Muscle of leg (tissue), 11 donors: ENCODE data around the gene CAPN11. TPM values are rescaled to one million over a fixed set of nuclear protein-coding genes. Genes with fewer than 3 reads are reported as not detected.

Experiments
- DNase-seq: peaks from one replicate; pipeline ENCODE4 v3.0.0; 2013
- H3K27ac ChIP-seq: one replicate; pipeline ENCODE4 v1.5.1; 2013; ENCODE audit warnings: mild to moderate bottlenecking, low read length, control low read depth
- H3K27me3 ChIP-seq: one replicate; pipeline ENCODE4 v1.6.1; 2013; ENCODE audit warnings: low read length; ENCODE audit not compliant: control insufficient read depth, insufficient read depth
- H3K36me3 ChIP-seq: one replicate; pipeline ENCODE4 v1.6.1; 2013; ENCODE audit warnings: low read length; ENCODE audit not compliant: control insufficient read depth, insufficient read depth
- H3K4me1 ChIP-seq: one replicate; pipeline ENCODE4 v1.6.1; 2013; ENCODE audit warnings: low read length; ENCODE audit not compliant: control insufficient read depth, insufficient read depth
- H3K4me3 ChIP-seq: one replicate; pipeline ENCODE4 v1.5.1; 2013; ENCODE audit warnings: low read length, control low read depth
- H3K9me3 ChIP-seq: replicated peaks from 2 replicates; pipeline ENCODE4 v1.6.1; 2013; ENCODE audit warnings: low read depth, low read length; ENCODE audit not compliant: control insufficient read depth
- WGBS: methylation state at CpG from one replicate; pipeline ENCODE4 v1.1.5; 2013; ENCODE audit warnings: missing lambda C conversion rate; ENCODE audit not compliant: insufficient coverage; 5-methylcytosine and 5-hydroxymethylcytosine counted together
- polyA plus RNA-seq, 8 donors: library from polyadenylated mRNA; unstranded; fragments of 120-200 nt; gene quantifications; one replicate each; pipeline versions ENCODE4 v1.2.1 to v1.2.3, GENCODE V29; 2013; ENCODE audit warnings: inconsistent platforms in 1 of 8, low replicate concordance in 1 of 8; ENCODE audit not compliant: insufficient read length in 8 of 8, insufficient read depth in 1 of 8
- total RNA-seq: library from RNA; stranded (reverse); fragments of 120-200 nt; gene quantifications from one replicate; pipeline ENCODE4 v1.2.4, GENCODE V29; 2013

Gene CAPN11
- total and polyA plus RNA-seq, 9 donors: 0.13 to 0.54 (median 0.28) TPM

DNA sequence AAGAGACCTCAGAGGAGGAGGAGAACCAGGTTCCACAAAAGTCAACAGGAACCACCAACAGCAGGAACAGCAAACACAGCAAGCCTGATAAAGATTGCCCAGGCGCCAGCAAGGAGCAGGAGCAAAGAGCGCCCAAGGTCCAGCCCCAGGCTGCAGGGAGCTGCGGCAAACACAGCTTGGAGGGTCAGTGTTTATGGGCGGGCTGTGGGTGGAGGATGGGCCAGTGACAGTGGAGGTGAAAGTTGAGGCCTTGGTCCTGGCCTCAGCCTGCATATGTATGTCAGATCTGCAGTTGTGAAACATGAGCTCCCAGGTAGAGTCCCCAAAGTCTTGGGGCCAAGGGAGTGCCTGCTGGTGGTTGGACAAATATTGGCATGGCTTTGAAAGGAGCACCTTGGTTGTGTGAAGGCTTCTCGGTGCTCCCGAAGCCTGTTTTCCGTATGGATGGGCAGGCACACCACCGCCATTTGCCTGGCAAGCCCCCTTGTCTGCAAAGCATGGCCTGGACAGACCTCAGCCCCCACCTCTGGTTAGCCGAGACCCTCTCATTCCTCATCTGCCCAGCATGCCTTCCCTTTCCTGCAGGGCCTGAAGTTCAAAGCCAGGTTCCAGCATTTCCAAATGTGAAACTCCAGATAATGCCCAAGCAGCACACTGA, 2.0 kb upstream of the CAPN11 start:
- Histone ChIP-seq H3K9me3 (no peaks in the 10 kb centered on the region), H3K36me3 (peaks cover 19% of the 10 kb centered on the region), H3K27me3 (no peaks in the 10 kb centered on the region), H3K27ac (no peak overlapping the region), H3K4me3 (no peak overlapping the region), H3K4me1 (peaks cover 2% of the 10 kb centered on the region)
- DNase-seq: no peak
- 68% methylated on average over 9 of the region's 9 CpGs for WGBS

- DNase-seq: no peak
- Histone ChIP-seq H3K36me3 (peaks cover 19% of the 10 kb centered on the region), H3K27me3 (no peaks in the 10 kb centered on the region), H3K4me3 (no peak overlapping the region), H3K9me3 (no peaks in the 10 kb centered on the region), H3K4me1 (no peaks in the 10 kb centered on the region), H3K27ac (no peak overlapping the region)
- WGBS: 83% methylated on average over 1 of the region's 11 CpGs
These were observed 1.5 kb upstream of the CAPN11 start for GRCh38 chr6:44157152-44157521.

DNA sequence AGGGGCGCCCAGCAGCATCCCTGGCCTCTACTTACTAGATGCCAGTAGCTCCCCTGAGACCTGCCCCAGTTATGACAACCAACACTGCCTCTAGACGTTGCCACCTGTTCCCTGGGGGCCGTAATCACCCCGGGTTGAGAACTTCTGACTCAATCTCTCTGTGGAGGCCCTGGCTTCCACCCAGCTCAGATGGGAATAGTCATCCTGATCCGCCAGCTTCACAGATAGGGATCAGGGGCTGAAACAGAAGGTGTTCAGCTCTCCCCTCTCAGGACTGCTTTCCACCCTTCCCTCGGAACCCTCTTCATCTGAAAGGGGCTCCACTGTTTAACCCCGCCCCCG, 3.3 kb downstream of the CAPN11 start:
- WGBS: 60% methylated on average over 5 of the region's 8 CpGs

DNA sequence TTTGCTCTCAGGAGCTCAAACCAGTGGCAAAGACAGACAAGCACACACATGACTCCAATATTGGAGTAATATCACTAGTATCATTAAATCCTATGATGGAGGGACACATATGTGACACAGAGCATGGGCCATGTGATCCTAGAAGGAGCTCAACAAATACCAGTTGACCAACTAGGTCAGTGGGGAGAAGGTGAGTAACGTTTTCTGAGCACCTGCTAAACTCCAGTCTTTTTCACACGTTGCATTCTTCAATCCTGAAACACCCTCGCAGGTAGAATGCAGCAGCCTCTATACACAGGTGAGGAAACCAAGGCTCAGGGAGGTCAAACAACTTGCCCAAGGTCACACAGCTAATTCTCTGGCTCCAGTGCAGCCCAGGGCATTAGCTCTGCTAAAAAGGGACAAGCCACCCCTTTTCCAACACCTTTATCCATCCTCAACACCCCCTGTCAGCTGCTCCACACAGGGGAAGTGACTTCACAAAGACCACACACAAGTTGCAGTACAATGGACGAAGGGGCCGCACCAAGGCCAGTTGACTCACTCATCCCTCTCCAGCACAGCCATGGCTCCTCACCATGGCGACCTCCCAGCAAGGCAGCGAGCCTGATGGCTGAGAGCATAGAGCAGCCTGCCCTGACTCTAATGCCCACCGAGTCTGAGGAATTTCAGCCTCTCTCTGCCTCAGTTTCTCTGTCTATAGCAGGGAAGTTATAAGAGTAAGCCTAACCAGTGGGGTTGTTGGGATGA, 4.4 kb downstream of the CAPN11 start:
- H3K9me3 ChIP-seq: no peaks in the 10 kb centered on the region
- no peaks in the 10 kb centered on the region for H3K4me1 ChIP-seq
- no peak overlapping the region for H3K27ac ChIP-seq
- peaks cover 5% of the 10 kb centered on the region for H3K27me3 ChIP-seq
- no peak overlapping the region for H3K4me3 ChIP-seq
- H3K36me3 ChIP-seq: no peaks in the 10 kb centered on the region
- 85% methylated on average over 3 of the region's 8 CpGs for WGBS
- no peak for DNase-seq

More for the DNA sequence above, 3.3 kb downstream of the CAPN11 start:
- no peaks in the 10 kb centered on the region for H3K36me3 ChIP-seq
- H3K9me3 ChIP-seq: no peaks in the 10 kb centered on the region
- no peak overlapping the region for H3K4me3 ChIP-seq
- peaks cover 5% of the 10 kb centered on the region for H3K27me3 ChIP-seq
- H3K4me1 ChIP-seq: no peaks in the 10 kb centered on the region
- no peak for DNase-seq
- no peak overlapping the region for H3K27ac ChIP-seq

- Histone ChIP-seq H3K4me1 (peaks cover 5% of the 10 kb centered on the region), H3K27ac (no peak overlapping the region), H3K9me3 (no peaks in the 10 kb centered on the region), H3K36me3 (no peaks in the 10 kb centered on the region), H3K27me3 (peaks cover 5% of the 10 kb centered on the region), H3K4me3 (no peak overlapping the region)
- DNase-seq: no peak
- WGBS: 74% methylated on average over 7 of the region's 7 CpGs
These were observed 7.5 kb downstream of the CAPN11 start for GRCh38 chr6:44166116-44166515.

DNA sequence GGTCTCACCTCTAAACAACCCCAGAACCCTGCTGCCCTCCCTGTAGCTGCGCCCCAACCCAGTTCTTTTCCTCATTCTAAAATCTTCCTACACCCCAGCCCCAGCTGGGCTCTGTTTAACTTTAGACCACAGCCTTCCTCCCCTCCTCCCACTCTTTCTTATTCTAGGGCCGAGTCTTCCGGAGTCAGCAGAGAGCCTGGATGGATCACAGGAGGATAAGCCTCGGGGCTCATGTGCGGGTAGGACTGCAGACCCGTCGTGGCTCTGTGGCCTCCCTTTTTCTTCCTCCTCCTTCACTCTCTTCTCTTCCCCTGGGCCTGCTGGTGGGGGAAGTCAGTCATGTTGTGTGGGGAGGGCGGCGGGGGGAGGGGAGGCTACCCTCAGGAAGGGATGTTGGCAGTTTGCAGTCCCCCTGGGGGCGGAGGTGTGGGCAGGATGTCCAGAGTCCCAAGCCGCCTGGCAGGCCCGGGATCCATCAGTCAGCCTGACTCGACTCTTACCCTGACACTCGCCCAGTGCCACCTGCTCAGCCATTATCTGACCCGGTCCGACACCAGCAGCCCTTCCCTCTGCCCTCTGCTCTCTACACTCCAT, 8.1 kb downstream of the CAPN11 start:
- no peak overlapping the region for H3K27ac ChIP-seq
- no peak for DNase-seq
- H3K9me3 ChIP-seq: no peaks in the 10 kb centered on the region
- WGBS: 31% methylated on average over 11 of the region's 16 CpGs
- no peak overlapping the region for H3K4me3 ChIP-seq
- H3K4me1 ChIP-seq: peaks cover 5% of the 10 kb centered on the region
- H3K27me3 ChIP-seq: peaks cover 5% of the 10 kb centered on the region
- H3K36me3 ChIP-seq: no peaks in the 10 kb centered on the region

DNA sequence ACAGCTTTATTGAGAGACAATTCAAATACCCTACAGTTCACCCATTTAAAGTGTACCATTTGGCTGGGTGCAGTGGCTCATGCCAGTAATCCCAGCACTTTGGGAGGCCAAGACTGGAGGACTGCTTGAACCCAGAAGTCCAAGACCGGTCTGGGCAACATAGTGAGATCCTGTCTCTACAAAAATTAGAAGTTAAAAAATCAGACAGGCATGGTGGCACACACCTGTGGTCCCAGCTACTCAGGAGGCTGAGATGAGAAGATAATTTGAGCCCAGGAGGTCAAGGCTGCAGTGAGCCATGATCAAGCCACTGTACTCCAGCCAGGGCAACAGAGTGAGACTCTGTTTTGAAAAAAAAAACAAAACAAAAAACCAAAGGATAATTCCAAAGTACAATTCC, 8.9 kb downstream of the CAPN11 start:
- WGBS: 90% methylated on average over 1 of the region's 1 CpG
- H3K9me3 ChIP-seq: no peaks in the 10 kb centered on the region
- H3K27ac ChIP-seq: no peak overlapping the region
- no peaks in the 10 kb centered on the region for H3K36me3 ChIP-seq
- H3K27me3 ChIP-seq: peaks cover 5% of the 10 kb centered on the region
- no peak for DNase-seq
- no peak overlapping the region for H3K4me3 ChIP-seq
- H3K4me1 ChIP-seq: peaks cover 7% of the 10 kb centered on the region

DNA sequence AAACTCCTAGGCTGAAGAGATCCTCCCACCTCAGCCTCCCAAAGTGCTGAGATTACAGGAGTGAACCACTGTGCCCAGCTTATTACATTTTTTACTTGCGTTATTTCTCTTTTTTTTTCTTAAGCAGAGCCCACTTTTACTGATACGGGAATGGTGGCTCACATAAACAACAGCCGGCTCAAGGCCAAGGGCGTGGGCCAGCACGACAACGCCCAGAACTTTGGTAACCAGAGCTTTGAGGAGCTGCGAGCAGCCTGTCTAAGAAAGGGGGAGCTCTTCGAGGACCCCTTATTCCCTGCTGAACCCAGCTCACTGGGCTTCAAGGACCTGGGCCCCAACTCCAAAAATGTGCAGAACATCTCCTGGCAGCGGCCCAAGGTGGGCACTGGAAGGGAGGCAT, 10.5 kb downstream of the CAPN11 start:
- peaks cover 3% of the 10 kb centered on the region for H3K27me3 ChIP-seq
- no peak overlapping the region for H3K27ac ChIP-seq
- H3K9me3 ChIP-seq: no peaks in the 10 kb centered on the region
- H3K4me1 ChIP-seq: peaks cover 14% of the 10 kb centered on the region
- no peak for DNase-seq
- H3K36me3 ChIP-seq: no peaks in the 10 kb centered on the region
- WGBS: 63% methylated on average over 6 of the region's 9 CpGs
- no peak overlapping the region for H3K4me3 ChIP-seq

DNA sequence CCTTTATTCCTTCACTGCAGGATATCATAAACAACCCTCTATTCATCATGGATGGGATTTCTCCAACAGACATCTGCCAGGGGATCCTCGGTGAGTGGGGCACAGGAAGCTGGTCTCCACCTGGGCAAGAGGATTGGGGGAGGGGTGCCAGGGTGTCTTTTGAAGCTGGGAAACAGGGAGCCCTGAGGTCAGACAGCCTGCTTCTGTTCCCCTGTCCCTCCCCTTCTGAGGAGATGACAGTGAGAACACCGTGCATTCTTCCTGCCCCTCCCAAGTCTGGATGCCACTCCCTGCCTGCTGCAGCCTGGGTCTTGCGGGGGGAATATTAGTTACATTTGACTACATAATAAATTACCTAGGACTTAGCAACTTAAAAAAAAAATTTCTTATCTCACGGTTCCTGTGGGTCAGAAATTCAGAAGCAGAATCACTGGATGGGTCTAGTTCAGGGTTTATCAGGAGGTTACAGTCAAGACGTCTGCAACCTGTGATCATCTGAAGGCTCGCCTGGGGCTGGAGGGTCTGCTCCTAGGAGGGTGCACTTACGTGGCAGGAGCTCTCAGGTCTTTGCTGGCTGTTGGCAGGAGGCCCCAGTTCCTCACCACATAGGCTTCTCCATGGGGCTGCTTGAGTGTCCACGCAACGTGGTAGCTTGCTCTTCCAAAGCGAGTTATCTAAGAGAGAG, 11.4 kb downstream of the CAPN11 start:
- H3K36me3 ChIP-seq: no peaks in the 10 kb centered on the region
- H3K4me1 ChIP-seq: peaks cover 14% of the 10 kb centered on the region
- no peaks in the 10 kb centered on the region for H3K27me3 ChIP-seq
- no peak for DNase-seq
- H3K27ac ChIP-seq: no peak overlapping the region
- WGBS: 69% methylated on average over 3 of the region's 10 CpGs
- H3K4me3 ChIP-seq: no peak overlapping the region
- H3K9me3 ChIP-seq: no peaks in the 10 kb centered on the region

DNA sequence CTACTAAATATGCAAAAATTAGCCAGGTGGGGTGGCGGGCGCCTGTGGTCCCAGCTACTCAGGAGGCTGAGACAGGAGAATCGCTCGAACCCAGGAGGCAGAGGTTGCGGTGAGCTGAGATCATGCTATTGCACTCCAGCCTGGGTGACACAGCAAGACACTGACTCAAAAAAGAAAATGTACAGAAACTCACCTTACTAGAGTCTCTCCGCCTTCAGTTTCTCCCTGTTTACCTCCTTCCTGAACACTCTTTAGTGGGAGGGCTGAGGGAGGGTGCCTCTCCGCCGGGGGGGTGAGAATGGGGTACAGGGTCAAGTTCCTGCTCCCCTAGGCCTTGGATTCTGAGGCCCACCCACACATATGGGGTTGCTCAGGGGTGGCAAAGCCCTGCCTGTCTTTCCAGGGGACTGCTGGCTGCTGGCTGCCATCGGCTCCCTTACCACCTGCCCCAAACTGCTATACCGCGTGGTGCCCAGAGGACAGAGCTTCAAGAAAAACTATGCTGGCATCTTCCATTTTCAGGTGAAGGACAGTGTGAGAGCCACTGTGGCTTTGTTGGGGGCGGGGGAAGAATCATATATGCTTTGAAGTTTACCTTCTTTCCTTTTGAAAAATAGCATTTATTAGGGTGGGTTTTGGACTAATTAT, 13.4 kb downstream of the CAPN11 start:
- Histone ChIP-seq H3K4me3 (no peak overlapping the region), H3K27ac (no peak overlapping the region), H3K4me1 (peaks cover 22% of the 10 kb centered on the region), H3K9me3 (no peaks in the 10 kb centered on the region), H3K36me3 (no peaks in the 10 kb centered on the region), H3K27me3 (no peaks in the 10 kb centered on the region)
- 91% methylated on average over 4 of the region's 12 CpGs for WGBS
- no peak for DNase-seq
